Astrocyte (in vitro differentiated cells and primary cell): ENCODE measurements around the gene OR2T10.
"Not testable (repeated sequence)": the region's sequence is repeated elsewhere in the genome, so short reads cannot be mapped to it uniquely, and the experiment has no call there.

Experiments
- CTCF ChIP-seq: IDR thresholded peaks from 2 replicates; pipeline ENCODE4 v1.5.1; 2011; ENCODE audit warnings: low read depth, mild to moderate bottlenecking, inconsistent platforms, low read length, moderate library complexity; ENCODE audit not compliant: insufficient read depth
- EZH2 ChIP-seq: IDR thresholded peaks from 2 replicates; pipeline ENCODE4 v1.6.1; 2012; ENCODE audit warnings: mild to moderate bottlenecking, low read length, inconsistent platforms; ENCODE audit not compliant: insufficient read depth

GRCh38 chr1:248569049-248569448 is 28.5 kb downstream of the OR2T10 start:
- not testable (repeated sequence) for TF ChIP-seq CTCF, EZH2
